HG03342 (cell line): ENCODE measurements around the gene TP73.
A peak's percentile ranks its signal among the peaks of the same experiment; 100 is the strongest.
"Not testable (repeated sequence)": the region's sequence is repeated elsewhere in the genome, so short reads cannot be mapped to it uniquely, and the experiment has no call there.

Source experiments
- ATAC-seq: cut with Tn5 transposase; IDR thresholded peaks from one replicate; pipeline ENCODE4 v1.9.1; 2021; ENCODE audit warnings: mild to moderate bottlenecking, moderate library complexity; ENCODE audit not compliant: unreplicated experiment

TP73 gene

GRCh38 chr1:3618531-3618880 is 33.8 kb upstream of the TP73 start:
- no peak for ATAC-seq

- ATAC-seq: peak; percentile 63
Measured at GRCh38 chr1:3618881-3619671, 33.2 kb upstream of the TP73 start.

GRCh38 chr1:3620708-3621107 is 31.6 kb upstream of the TP73 start:
- ATAC-seq: no peak

GRCh38 chr1:3621151-3621671 is 31.1 kb upstream of the TP73 start:
- ATAC-seq: not testable (repeated sequence)

DNA sequence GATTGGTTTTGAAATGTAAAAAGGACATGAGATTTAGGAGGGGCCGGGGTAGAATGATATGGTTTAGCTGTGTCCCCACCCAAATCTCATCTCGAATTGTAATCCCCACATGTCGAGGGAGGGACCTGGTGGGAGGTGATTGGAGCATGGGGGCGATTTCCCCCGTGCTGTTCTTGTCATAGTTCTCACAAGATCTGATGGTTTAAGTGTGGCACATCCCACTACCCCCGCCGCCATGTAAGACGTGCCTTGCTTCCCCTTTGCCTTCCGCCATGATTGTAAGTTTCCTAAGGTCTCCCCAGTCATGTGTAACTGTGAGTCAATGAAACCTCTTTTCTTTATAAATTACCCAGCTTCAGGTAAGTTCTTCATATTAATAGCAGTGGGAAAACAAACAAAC is 30.2 kb upstream of the TP73 start:
- ATAC-seq: not testable (repeated sequence)

DNA sequence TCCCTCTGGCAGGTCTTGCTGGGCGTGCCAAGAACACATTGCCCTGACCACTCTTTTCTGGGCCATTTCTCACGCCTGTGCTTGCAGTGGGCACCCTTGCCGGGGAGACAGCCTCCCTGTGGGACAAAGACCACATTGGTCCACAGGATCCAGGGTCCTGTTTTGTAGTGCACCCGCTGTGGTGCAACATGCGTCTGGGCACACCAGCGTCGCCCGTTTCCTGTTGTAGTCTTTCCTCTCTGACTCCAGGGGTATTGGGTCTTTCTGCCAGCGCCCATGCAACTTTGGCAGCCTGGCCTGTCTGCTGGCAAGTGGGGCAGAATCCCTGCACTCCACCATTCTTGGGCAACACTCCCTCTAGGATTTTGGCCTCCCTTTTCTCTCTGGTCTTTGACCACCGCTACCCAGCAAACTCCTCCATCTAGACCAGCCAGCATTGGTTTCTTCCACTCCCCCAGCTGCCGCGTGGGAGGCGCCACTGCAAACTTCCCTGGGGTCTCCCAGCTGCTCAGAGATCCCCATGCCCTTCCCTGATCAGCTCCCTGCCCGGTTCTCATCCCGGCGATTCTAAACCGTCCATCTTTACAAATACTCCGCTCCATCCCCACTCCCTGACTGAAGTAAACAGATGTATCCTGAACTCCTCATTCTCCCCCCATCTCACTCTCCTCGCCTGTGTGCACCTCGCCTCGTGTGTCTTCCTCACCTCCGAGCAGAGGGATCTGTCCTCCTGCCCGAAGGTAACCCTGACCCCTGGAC is 28.7 kb upstream of the TP73 start:
- ATAC-seq: no peak

DNA sequence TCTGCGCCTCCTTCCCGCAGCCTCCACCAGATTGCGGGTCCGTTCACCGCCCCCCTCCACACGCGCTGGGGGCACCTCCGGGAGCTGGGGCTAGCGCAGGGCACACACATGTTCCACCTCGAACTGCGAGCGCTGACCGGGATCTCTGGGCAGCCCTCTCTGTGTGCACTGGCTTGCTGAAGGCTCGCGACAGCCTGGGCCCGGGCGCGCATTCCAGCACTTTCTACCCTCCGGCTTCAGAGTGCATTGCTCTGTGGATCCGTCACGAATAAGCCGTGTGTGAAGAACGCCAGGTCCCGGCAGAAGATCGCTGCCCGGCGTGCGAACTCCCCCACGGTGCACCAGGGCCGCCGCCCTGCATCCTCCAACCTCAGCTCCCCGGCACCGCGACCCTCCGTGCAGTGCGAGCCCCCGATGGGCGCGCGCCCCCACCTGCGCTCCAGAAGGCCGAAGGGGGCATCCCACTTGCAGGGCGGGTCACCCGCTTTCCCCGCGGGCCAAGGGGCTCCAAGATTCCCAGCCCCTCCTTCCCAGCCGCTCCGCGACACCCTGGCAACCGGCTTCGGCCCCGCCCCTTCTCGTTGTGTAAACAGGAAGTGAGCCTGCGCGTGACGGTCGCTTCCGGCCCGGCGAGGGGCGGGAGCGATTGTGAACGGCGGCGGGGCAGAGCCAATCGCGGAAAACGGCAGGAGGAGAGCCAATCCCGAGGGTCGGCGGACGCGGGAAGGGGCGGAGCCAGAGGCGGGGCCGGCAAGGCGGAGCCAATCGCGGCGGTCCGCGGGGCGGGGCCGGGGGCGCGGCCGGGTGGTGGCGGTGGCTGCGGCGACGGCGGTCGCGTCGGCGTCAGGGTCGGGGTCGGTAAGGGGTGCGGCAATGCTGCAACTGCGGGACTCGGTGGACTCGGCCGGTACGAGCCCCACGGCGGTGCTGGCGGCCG is 27.8 kb upstream of the TP73 start, which contains the start of gene TPRG1L:
Gene TPRG1L, plus strand, starts transcription at position 816 of the 937 bp plus-strand sequence. Its CDS starts 58 bp downstream, at position 874.
- ATAC-seq: peak; percentile 97

DNA sequence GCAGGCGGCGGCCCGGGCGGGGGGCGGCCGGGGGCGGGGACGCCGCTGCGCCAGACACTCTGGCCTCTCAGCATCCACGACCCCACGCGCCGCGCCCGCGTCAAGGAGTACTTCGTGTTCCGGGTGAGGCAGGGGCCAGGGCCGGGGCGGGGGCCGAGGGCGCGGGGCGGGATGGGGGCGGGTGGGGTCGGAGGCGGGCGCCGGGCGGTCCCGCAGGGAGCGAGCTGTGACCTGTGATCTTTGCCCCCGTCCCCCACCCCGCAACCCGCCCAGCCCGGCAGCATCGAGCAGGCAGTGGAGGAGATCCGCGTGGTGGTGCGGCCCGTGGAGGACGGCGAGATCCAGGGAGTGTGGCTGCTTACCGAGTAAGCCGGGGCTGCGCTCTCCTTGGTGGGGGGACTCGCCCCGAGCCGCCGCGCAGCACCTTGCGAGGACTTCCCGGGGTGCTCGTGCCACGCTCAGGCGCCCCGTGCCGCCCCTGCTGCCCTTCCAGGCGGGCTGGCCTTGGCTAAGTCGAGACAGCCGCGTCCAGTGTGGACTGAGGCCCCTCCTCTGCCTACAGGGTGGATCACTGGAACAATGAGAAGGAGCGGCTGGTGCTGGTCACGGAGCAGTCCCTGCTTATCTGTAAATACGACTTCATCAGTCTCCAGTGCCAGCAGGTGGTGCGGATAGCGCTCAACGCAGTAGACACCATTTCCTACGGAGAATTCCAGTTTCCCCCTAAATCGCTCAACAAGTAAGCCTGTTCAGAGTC is 27.0 kb upstream of the TP73 start:
- peak; percentile 12 for ATAC-seq

- ATAC-seq: no peak
Measured at GRCh38 chr1:3626025-3626424, 26.3 kb upstream of the TP73 start.

GRCh38 chr1:3627515-3628253 is 24.6 kb upstream of the TP73 start:
- ATAC-seq: no peak

GRCh38 chr1:3628445-3628844 is 23.9 kb upstream of the TP73 start:
- ATAC-seq: no peak

GRCh38 chr1:3629561-3630160 is 22.7 kb upstream of the TP73 start:
- no peak for ATAC-seq

- no peak for ATAC-seq
Measured at GRCh38 chr1:3630161-3630611, 22.1 kb upstream of the TP73 start.

- no peak for ATAC-seq
Measured at GRCh38 chr1:3630914-3631313, 21.4 kb upstream of the TP73 start.

GRCh38 chr1:3631320-3632260 is 20.7 kb upstream of the TP73 start:
- ATAC-seq: no peak

- no peak for ATAC-seq
Measured at GRCh38 chr1:3632298-3632697, 20.0 kb upstream of the TP73 start.

GRCh38 chr1:3632716-3633343 is 19.5 kb upstream of the TP73 start:
- ATAC-seq: no peak
